ENCODE measurements around the gene SLC46A2.

- TF ChIP-seq CTCF (conservative IDR thresholded peaks at IDR 0.05; ENCODE audit: low read depth, low read length) (no peak), EZH2 (IDR thresholded peaks at IDR 0.05; ENCODE audit: borderline replicate concordance, low read depth, low read length, poor library complexity, severe bottlenecking) (no peak)
Measured at GRCh38 chr9:112831281-112831851, 59.3 kb downstream of the SLC46A2 start.
